ENCODE data around the gene NCOA3.

NCOA3 gene

DNA sequence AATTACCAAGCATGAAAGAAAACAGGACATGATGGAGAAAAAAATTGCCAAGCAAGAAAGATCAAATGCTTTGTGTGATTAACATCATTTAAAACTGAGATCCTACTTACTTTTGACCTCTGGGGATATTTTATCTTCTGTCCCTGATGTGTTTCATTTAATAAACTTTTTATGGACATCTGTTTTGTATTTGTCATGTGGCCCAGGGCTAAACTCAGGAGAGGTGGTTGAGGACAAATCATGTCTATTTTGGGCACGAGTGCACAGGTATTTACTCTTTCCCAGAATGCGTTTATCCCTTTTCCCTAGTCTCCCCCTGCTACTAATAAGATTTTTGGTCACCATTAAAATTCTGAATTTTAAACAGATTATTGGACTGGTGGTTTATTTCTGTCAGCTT is 128.2 kb downstream of the NCOA3 start:
- DNase-seq (ENCODE audit: low read depth), result no peak

DNA sequence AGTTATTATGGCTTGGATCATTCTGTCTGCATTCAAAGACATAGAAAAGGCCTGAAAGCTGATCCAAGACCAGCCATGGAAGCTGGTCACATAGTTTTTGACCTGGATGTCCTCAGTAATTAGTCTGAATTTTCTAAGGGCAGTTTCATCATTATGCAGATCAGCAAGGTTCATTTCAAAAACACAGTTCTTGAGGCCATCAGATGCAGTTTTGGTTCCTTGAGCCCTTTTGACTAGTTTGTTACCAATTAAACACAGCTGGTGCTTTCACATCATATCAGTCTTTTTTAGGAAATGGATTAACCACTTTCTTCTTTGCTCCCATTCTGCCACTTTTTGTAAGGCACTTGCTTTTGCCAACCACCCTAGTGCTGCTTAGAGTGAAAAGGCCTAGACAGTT is 129.4 kb downstream of the NCOA3 start:
- DNase-seq (ENCODE audit: low read depth), result no peak

DNA sequence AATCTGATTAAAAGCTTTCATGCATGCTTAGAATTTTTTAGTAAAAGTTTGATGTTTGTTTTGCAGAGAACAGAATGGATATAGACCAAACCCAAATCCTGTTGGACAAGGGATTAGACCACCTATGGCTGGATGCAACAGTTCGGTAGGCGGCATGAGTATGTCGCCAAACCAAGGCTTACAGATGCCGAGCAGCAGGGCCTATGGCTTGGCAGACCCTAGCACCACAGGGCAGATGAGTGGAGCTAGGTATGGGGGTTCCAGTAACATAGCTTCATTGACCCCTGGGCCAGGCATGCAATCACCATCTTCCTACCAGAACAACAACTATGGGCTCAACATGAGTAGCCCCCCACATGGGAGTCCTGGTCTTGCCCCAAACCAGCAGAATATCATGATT is 133.6 kb downstream of the NCOA3 start:
- DNase-seq (ENCODE audit: low read depth), result no peak

DNA sequence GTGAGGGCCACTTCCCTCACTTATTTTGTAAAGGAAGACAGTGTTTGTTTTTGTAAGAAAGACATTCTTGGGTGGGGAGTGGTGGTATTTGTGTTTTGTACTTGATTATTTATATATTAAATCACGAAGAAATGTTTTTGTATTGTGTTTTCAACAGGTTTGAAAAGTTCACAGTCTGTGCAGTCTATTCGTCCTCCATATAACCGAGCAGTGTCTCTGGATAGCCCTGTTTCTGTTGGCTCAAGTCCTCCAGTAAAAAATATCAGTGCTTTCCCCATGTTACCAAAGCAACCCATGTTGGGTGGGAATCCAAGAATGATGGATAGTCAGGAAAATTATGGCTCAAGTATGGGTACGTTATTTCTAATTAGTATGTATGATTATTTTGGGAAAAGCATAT is 137.2 kb downstream of the NCOA3 start:
- no peak for DNase-seq (ENCODE audit: low read depth)

DNA sequence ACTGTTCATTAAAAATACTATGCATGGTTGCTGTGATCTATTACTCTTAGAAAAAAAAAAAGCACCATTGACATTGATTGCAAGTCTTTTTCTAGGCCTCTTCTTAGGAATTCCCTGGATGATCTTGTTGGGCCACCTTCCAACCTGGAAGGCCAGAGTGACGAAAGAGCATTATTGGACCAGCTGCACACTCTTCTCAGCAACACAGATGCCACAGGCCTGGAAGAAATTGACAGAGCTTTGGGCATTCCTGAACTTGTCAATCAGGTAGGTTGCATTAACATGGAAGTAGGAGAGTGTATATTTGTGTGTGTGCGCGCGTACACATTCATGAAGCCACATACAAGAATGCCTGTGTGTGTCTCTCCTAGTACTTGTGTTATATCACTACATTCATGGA is 140.4 kb downstream of the NCOA3 start:
- DNase-seq (ENCODE audit: low read depth), result no peak

DNA sequence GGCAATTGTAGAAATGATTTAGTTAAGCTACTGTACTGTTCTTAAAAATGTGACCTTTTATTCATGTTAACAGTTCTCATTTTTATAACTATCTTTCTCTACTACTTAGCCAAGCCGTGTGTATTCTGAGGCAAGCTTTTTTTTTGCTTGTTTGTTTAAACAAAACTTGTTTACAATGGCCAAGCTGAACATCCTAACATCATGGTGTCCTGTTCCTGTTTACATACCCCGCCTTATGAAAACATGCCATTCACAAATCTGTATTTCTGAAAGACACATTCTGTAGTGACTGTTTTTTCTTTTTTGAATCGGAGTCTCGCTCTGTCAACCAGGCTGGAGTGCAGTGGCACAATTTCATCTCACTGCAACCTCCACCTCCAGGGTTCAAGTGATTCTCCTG is 140.9 kb downstream of the NCOA3 start:
- no peak for DNase-seq (ENCODE audit: low read depth)

DNA sequence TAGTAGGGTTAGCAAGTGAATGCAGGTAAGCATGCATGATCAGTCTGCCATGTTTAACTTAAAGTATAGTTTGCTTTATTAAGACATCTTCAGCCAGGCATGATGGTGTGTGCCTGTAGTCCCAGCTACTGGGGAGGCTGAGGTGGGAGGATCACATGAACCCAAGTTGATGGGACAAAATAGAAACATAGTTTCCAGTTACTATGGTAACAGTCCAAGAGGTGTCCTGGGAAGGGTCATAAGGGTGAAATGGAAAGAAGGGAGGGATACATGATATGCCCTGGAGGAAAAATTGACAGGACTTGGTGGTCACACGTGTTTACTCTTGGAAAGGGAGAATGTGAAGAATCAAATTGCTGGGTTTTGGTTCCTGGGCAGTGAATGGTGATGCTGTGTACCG is 143.9 kb downstream of the NCOA3 start:
- DNase-seq (ENCODE audit: low read depth), result no peak

DNA sequence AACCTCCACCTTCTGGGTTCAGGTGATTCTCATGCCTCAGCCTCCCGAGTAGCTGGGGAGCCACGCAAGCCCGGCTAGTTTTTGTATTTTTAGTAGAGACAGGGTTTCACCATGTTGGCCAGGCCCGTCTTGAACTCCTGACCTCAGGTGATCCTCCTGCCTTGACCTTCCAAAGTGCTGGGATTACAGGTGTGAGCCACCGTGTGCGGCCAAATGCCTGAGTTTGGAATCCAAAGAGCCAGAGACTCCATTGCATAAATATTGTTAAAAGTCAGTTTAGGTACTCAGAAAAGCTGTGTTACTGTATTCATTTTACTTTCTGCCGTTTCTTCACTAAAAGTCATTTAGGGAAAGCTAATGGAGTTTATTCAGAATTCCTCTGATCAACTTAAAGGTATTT is 146.3 kb downstream of the NCOA3 start:
- DNase-seq (ENCODE audit: low read depth), result no peak

DNA sequence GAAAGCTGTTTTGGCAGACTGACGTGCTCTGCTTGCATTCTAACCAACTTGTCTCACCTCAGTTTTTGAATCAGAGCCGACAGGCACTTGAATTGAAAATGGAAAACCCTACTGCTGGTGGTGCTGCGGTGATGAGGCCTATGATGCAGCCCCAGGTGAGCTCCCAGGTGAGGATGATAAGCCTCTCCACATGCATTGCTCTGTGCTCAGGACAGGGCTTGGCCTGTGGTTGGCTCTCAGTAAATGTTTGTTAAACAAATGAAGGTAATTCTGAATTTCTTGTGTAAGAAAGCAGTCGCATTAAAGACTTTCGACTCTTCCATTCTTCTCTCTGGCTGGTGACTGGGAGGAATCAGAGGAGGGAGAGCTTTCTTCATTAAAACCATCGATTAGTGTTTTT is 147.3 kb downstream of the NCOA3 start:
- no peak for DNase-seq (ENCODE audit: low read depth)

DNA sequence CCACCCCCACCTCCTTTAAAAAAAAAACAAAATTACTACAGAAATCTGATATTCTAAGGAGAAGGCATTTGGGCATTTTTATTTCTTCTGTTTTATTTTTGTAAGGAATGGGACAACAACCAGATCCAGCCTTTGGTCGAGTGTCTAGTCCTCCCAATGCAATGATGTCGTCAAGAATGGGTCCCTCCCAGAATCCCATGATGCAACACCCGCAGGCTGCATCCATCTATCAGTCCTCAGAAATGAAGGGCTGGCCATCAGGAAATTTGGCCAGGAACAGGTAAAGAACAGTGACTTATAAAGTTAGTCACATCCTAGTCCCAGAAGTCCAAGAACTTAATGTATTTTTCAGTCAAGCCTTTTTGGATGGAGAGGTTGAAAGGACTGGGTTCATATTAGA is 150.6 kb downstream of the NCOA3 start:
- no peak for DNase-seq (ENCODE audit: low read depth)

DNA sequence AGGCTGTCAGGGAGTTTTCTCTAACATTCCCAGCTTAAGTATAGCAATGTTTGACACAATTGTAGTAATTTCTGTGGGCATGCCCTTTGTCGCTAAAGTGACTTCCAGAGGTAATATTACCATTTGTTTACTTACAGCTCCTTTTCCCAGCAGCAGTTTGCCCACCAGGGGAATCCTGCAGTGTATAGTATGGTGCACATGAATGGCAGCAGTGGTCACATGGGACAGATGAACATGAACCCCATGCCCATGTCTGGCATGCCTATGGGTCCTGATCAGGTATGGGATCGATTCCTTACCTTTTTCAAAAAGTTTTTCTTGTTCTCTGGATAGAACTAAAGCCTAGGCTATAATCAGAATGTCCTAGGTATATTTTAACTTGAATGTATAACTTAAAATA is 151.1 kb downstream of the NCOA3 start:
- no peak for DNase-seq (ENCODE audit: low read depth)

DNA sequence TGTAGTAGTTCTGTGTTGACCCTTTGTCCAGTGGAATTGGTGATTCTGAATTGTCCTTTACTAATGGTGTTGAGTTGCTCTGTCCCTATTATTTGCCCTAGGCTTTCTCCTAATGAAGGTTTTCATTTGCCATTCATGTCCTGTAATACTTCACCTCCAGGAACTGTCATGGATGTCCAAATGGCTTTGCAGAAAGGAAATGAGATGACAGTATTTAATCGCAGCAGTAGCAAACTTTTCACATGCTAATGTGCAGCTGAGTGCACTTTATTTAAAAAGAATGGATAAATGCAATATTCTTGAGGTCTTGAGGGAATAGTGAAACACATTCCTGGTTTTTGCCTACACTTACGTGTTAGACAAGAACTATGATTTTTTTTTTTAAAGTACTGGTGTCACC is 152.2 kb downstream of the NCOA3 start:
- no peak for DNase-seq (ENCODE audit: low read depth)

DNA sequence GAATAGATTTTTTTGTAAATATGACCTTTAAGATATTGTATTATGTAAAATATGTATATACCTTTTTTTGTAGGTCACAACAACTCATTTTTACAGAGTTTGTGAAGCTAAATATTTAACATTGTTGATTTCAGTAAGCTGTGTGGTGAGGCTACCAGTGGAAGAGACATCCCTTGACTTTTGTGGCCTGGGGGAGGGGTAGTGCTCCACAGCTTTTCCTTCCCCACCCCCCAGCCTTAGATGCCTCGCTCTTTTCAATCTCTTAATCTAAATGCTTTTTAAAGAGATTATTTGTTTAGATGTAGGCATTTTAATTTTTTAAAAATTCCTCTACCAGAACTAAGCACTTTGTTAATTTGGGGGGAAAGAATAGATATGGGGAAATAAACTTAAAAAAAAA is 152.7 kb downstream of the NCOA3 start:
- no peak for DNase-seq (ENCODE audit: low read depth)

DNA sequence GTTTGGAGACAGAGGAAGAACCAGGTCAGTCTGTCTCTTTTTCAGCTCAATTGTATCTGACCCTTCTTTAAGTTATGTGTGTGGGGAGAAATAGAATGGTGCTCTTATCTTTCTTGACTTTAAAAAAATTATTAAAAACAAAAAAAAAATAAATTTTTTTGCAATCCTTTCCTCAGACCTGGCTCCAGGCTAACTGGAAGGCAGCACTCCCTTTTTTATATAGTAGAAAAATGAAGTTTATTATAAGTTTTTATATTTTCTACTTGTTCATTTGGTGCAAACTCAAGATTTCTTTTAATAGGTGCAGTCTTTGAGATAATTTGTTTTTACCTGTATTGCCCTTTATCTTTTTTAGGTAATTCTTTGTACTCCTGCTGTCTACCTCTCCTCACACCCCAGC is 153.9 kb downstream of the NCOA3 start:
- no peak for DNase-seq (ENCODE audit: low read depth)

DNA sequence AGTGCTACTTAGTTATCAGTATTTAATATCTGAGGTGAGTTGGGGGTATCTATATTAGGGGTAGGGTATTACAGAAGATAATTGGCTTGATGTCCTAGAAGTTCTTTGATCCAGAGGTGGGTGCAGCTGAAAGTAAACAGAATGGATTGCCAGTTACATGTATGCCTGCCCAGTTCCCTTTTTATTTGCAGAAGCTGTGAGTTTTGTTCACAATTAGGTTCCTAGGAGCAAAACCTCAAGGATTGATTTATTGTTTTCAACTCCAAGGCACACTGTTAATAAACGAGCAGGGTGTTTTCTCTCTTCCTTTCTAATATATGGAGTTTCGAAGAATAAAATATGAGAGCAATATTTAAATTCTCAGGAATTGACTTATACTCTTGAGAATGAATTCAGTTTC is 154.6 kb downstream of the NCOA3 start:
- DNase-seq (ENCODE audit: low read depth), result no peak

DNA sequence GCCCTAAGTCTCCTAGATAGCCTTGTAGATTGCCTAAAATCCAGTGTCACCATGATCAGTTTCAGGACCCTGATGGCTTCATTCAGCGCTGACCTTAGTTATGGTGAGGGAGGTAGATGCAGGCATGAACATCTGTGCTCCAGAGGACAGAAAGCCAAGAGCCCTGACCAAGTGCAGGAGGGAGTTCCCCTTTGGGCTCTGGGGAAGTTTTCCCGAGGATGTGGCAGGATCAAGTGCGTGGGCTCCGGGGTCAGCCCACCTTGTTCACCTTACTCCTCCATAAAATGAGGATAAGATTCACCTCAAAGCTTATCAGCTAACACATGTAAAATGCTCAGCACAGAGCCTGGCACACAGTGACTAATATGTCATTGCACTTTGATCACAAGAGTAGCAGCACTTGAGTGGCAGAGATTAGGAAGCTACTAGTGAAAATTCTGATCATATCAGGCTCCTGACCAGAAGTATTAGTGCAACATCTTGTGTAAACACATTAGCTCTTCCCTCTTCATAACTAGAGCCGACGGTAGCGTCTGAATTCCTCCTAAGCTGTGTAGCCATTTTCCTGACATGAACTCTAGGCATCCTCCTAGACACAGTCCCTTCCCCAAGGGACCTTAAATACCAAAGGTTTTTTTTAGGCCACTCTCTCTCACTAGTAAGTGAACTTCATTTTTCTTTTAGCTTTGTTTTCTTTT is 158.4 kb downstream of the NCOA3 start:
- DNase-seq (ENCODE audit: low read depth), result no peak

DNA sequence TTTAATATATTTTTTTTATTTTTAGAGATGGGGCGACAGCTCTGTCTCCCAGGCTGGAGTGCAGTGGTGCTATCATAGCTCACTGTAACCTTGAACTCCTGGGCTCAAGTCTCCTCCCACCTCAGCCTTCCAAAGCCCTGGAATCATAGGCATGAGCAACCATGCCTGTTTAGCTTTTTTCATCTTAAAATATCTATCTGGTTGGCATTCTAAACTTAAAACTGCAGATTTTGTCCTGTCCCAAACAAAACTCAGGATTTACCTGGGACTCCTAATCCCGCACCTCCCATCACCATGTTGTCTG is 158.9 kb downstream of the NCOA3 start:
- no peak for DNase-seq (ENCODE audit: low read depth)

DNA sequence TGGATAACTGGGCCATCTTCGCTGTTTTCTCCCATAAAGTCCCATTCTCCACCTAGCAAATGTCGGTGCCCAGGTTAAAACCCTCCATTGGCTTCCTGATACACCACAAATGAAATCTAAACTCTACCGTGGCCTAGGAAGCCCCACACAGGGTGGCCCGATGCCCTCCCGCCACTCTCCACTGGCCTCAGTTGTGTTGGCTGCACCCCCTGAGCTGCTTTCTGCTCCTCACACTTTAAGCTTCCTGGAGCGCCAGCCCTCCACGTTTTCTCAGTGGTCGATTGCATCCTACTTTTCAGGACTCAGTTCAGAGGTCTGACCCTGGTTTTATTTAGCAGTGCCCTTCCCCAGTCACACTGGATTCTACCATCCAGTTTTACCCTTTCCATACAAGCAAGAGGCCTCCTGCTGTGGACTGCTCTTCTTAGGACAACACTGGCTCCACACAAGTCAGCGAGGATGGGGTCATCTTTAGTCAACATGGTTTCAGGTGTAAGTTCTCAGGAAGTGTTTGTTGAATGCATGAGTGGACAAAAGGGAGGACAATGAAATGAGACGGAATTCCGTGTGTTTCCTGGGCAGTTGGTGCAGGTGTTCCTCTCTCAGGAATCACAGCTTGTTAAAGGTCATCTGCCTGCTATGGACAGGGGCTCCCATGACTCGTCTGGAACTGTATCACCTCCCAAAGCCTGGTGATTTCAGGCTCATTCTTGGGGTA is 159.5 kb downstream of the NCOA3 start:
- no peak for DNase-seq (ENCODE audit: low read depth)

DNA sequence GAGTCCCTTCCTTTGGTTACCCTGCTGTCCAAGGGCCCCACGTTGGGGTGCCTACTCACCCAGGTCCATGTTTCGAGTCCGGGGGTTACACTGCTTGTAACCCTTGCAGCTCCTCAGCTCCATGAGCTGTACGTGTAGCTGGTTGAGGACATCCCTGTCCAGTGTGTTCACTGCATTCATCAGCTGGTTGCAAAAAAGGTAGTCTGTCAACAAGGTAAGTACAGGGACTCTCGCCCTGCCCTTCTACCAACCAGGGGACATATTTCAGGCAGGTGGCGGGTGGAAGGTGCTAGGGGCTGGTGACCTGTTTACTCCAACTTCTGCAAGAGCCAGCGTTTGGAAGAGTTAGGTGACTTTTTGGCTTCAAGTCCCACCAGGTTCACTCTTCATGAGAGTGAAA is 160.0 kb downstream of the NCOA3 start:
- no peak for DNase-seq (ENCODE audit: low read depth)

DNA sequence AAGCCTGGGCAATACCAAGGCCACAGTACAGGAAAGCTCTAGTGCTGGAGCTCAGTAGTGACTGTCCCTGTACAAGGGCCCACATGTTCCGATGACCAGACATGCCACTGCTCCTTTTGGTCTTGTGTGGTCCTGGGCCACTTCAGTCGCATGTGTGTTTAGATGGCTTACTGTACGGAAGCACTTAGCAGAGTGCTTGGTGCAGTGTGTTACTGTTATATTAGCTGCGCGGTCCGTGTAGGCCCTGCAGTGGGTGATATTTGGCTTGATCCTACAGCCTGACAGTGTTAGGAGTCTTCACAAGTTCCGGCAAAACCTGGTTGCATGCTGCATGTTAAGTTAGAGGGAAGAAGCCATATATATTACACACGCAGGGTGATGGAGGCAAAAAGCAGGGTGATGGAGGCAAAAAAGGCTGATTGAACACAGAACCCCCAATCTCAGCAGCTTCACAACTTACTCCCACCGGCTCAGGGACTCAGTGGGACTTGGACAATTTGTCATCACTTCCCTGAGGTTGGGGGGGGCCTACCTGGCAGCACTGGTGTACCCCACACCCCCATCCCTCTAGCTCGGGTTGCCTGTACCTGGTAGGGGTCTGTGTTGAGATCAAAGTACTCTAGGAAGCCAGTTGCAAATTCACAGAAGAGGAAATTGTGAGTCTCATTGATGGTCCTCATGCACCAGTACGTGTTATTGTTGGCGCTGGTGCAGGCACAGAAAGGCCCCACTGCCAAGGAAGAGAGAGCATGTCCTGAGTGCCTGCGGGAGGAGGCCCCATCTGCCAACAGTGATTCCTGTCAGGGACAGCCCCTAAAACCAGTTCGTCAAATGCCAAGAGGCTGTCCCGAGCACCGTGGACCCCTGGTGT is 161.0 kb downstream of the NCOA3 start:
- no peak for DNase-seq (ENCODE audit: low read depth)

DNA sequence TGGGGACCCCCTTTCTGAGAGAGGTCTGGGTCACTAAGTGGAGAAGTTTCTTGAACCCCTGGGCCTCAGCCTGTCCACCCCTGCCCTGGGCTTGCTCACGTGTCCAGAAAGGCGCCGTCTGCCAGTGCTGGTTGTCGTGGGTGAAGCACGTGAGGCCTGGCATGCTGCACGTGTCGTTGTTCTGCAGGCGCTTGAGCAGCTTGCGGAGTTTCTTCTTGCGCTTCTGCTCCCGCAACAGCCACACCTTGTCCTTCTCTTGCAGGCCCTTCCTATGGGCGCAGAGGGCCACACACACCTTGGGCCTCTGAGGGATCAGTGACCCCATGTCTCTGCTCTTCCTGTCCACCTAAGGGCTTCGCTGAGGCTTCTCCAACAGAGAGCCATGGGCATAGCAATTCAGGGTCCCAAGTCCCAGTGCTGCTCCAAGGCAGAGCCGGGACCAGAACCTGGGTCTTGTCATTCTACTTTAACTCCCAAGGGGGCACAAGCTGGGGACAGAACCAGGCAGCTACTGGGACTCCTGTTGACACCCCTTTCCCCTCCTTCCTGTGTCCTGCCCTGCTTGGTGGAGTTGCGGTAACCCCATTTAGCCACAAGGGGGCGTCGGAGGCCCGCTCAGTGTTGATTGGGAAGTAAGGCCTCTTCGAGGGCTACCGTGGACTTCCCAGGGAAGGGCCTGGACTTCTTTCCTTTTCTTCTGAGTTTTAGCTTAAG is 161.8 kb downstream of the NCOA3 start:
- peak; percentile 50 for DNase-seq (ENCODE audit: low read depth)

DNA sequence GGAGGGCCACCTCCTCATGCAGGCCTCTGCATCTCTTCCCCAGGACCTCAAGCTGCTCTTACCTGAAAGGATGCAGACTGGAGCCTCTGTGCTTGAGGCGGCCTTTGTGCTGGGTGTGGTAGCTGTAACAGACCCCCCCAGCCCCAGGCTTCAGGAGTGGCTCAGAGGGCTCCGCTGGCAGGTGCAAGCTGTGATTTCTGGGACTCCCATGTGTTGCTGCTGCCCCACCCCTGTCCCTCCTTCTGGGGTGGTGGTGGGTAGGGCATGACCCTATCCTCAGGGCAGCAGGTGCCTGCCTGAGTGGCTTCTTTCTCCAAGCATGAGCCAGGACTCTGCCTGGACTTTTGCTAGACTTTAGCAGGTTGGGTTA is 162.4 kb downstream of the NCOA3 start:
- DNase-seq (ENCODE audit: low read depth), result no peak

DNA sequence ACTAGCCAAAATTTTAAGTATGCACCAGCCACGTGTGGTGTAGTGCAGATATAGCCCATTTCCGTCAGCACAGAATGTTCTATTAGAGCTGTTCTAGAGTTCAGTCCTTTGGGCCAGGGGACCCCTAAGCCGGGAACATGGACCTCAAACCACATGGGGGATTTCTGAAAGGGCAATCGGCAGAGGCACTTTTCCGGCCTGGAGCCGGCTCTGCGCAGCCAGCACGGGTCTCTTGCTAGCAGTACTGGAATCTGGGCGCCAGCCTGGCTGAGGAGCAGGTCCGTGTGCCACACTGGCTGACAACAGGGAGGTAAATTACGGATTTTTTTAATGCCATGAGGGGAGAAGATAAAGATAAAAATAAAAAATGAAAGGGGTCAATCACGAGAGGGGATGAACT is 163.1 kb downstream of the NCOA3 start:
- no peak for DNase-seq (ENCODE audit: low read depth)

All from stimulated activated CD8-positive, alpha-beta memory T cell treated with anti-CD3 and anti-CD28 coated beads, Interleukin-4, amount 100 ng/mL, for 24 hours (primary cell).